PC-9 (cell line): Measurements from ENCODE around the gene SIGLEC6. TPM values are rescaled to one million over a fixed set of nuclear protein-coding genes. Genes with fewer than 3 reads are reported as not detected.

ENCODE experiments used
- BruUV-seq: library from RNA; stranded (reverse); fragments of 400-500 nt; replicated peaks from 2 replicates; lab custom pipeline; 2021; lab: Mats Ljungman, UMichigan
- CTCF ChIA-PET: fragments of 300-600 bp; sonication (Branson Sonifier 250); formaldehyde crosslinking; loops from one replicate; lab custom pipeline; 2022; ENCODE audit warnings: antibody characterized with exemption; lab: Charles Lee
- POLR2A ChIA-PET: fragments of 300-600 bp; sonication (Branson Sonifier 250); formaldehyde crosslinking; loops from one replicate; lab custom pipeline; 2022; ENCODE audit warnings: antibody characterized with exemption; ENCODE audit not compliant: unreplicated experiment; lab: Charles Lee
- DNase-seq, 2 experiments: peaks; one replicate each; pipeline versions ENCODE4 v3.0.0 to v3.0.0-alpha.2; 2015 to 2022; ENCODE audit warnings: mixed read lengths in 1 of 2
- H2AFZ ChIP-seq: fragments of 200-600 bp; sonication (generic); 2 replicates; pipeline ENCODE4 v1.8.1; 2017; ENCODE audit warnings: antibody characterized with exemption
- H3F3A ChIP-seq: fragments of 200-600 bp; sonication (generic); 2 replicates; pipeline ENCODE4 v1.8.1; 2017; ENCODE audit warnings: antibody characterized with exemption, mild to moderate bottlenecking, low read depth; ENCODE audit not compliant: insufficient read depth
- H3K27ac ChIP-seq: fragments of 200-600 bp; sonication (generic); 2 replicates; pipeline ENCODE4 v1.6.1; 2016; ENCODE audit warnings: mixed run types
- H3K27me3 ChIP-seq: fragments of 200-600 bp; sonication (generic); 2 replicates; pipeline ENCODE4 v1.6.1; 2016; ENCODE audit warnings: low read depth, mixed run types; ENCODE audit not compliant: insufficient read depth
- H3K36me3 ChIP-seq: fragments of 200-600 bp; sonication (generic); 2 replicates; pipeline ENCODE4 v1.6.1; 2016; ENCODE audit warnings: low read depth, mixed run types
- H3K4me1 ChIP-seq: fragments of 200-600 bp; sonication (generic); replicated peaks from 2 replicates; pipeline ENCODE4 v1.6.1; 2016; ENCODE audit warnings: mixed run types; ENCODE audit not compliant: insufficient read depth
- H3K4me2 ChIP-seq: fragments of 200-600 bp; sonication (generic); 2 replicates; pipeline ENCODE4 v1.6.1; 2017; ENCODE audit warnings: mixed run types
- H3K4me3 ChIP-seq: fragments of 200-600 bp; sonication (generic); 2 replicates; pipeline ENCODE4 v1.6.1; 2016; ENCODE audit warnings: mixed run types
- H3K79me2 ChIP-seq: fragments of 200-600 bp; sonication (generic); 2 replicates; pipeline ENCODE4 v1.6.1; 2017; ENCODE audit warnings: low read depth, mixed run types
- H3K9me2 ChIP-seq: fragments of 200-600 bp; sonication (generic); 2 replicates; pipeline ENCODE4 v1.8.1; 2017; ENCODE audit warnings: mild to moderate bottlenecking; ENCODE audit not compliant: insufficient read depth
- H3K9me3 ChIP-seq: fragments of 200-600 bp; sonication (generic); 2 replicates; pipeline ENCODE4 v1.8.1; 2016; ENCODE audit warnings: low read depth; ENCODE audit not compliant: insufficient read depth
- H4K20me1 ChIP-seq: fragments of 200-600 bp; sonication (generic); 2 replicates; pipeline ENCODE4 v1.8.1; 2017; ENCODE audit not compliant: insufficient read depth
- CTCF ChIP-seq: fragments of 200-600 bp; sonication (generic); conservative IDR thresholded peaks from 2 replicates; pipeline ENCODE4 v1.6.1; 2017; ENCODE audit warnings: mixed run types, antibody characterized with exemption, mild to moderate bottlenecking, moderate library complexity
- EZH2 ChIP-seq: fragments of 200-600 bp; sonication (generic); IDR thresholded peaks from 2 replicates; pipeline ENCODE4 v1.8.0; 2017; ENCODE audit warnings: antibody characterized with exemption, low read depth
- intact Hi-C: fragments of 100-400 bp; cut with micrococcal nuclease; formaldehyde crosslinking; loops from one replicate; pipeline ENCODE4 v1.10.0; 2022; ENCODE audit not compliant: unreplicated experiment
- total RNA-seq: library from RNA; stranded (reverse); gene quantifications from 2 replicates; pipeline ENCODE4 v1.2.3, GENCODE V29; 2021

SIGLEC6 gene
- total RNA-seq, 1 experiment from 2014 or later = not detected

GRCh38 chr19:51489113-51489512 lies 42.4 kb downstream of the SIGLEC6 start:
- Histone ChIP-seq H3K36me3 (no peaks in the 10 kb centered on the region), H3K4me3 (no peak overlapping the region), H4K20me1 (no peaks in the 10 kb centered on the region), H3K9me2 (no peaks in the 10 kb centered on the region), H3K4me2 (no peak overlapping the region), H3K9me3 (no peaks in the 10 kb centered on the region), H3F3A (no peaks in the 10 kb centered on the region), H3K27ac (no peak overlapping the region), H2AFZ (no peak overlapping the region), H3K79me2 (no peaks in the 10 kb centered on the region), H3K27me3 (peaks cover 70% of the 10 kb centered on the region), H3K4me1 (no peaks in the 10 kb centered on the region)
- DNase-seq = no peak
- no TSS peak for BruUV-seq
- TF ChIP-seq CTCF = no peak
- no peak for TF ChIP-seq EZH2
- intact Hi-C loops = no loop called here
- ChIA-PET CTCF (no interaction called here), POLR2A (no interaction called here)

GRCh38 chr19:51488491-51488890 lies 43.0 kb downstream of the SIGLEC6 start:
- H3K27me3 ChIP-seq = peaks cover 70% of the 10 kb centered on the region
- no peaks in the 10 kb centered on the region for H3K9me2 ChIP-seq
- H3K9me3 ChIP-seq = no peaks in the 10 kb centered on the region
- no TSS peak for BruUV-seq
- ChIA-PET POLR2A (no interaction called here), CTCF (no interaction called here)
- no peak overlapping the region for H2AFZ ChIP-seq
- H3K36me3 ChIP-seq = no peaks in the 10 kb centered on the region
- DNase-seq = no peak
- no peak overlapping the region for H3K4me2 ChIP-seq
- intact Hi-C loops = no loop called here
- H3K4me3 ChIP-seq = no peak overlapping the region
- TF ChIP-seq CTCF = no peak
- TF ChIP-seq EZH2 = no peak
- H3K4me1 ChIP-seq = no peaks in the 10 kb centered on the region
- no peaks in the 10 kb centered on the region for H3F3A ChIP-seq
- no peaks in the 10 kb centered on the region for H3K79me2 ChIP-seq
- no peaks in the 10 kb centered on the region for H4K20me1 ChIP-seq
- H3K27ac ChIP-seq = no peak overlapping the region

GRCh38 chr19:51485960-51486660 lies 45.4 kb downstream of the SIGLEC6 start:
- no TSS peak for BruUV-seq
- CTCF ChIA-PET = no interaction called here
- POLR2A ChIA-PET = no interaction called here

More at GRCh38 chr19:51485960-51486660, 45.4 kb downstream of the SIGLEC6 start:
- intact Hi-C loops = no loop called here
- DNase-seq = no peak
- no peak overlapping the region for H2AFZ ChIP-seq
- H3K27me3 ChIP-seq = peaks cover 68% of the 10 kb centered on the region
- no peaks in the 10 kb centered on the region for H3K9me2 ChIP-seq
- H3K36me3 ChIP-seq = no peaks in the 10 kb centered on the region
- no peaks in the 10 kb centered on the region for H3K9me3 ChIP-seq
- no peaks in the 10 kb centered on the region for H3F3A ChIP-seq
- no peaks in the 10 kb centered on the region for H4K20me1 ChIP-seq
- no peaks in the 10 kb centered on the region for H3K4me1 ChIP-seq
- no peak overlapping the region for H3K4me3 ChIP-seq
- H3K4me2 ChIP-seq = no peak overlapping the region
- TF ChIP-seq EZH2 = no peak
- TF ChIP-seq CTCF = no peak
- no peaks in the 10 kb centered on the region for H3K79me2 ChIP-seq
- H3K27ac ChIP-seq = no peak overlapping the region
